WTC11 (cell line): ENCODE data around the gene PSMD11. TPM values are rescaled to one million over a fixed set of nuclear protein-coding genes. Genes with fewer than 3 reads are reported as not detected.

ENCODE experiments used
- ATAC-seq: fragments of 200-7000 bp; cut with Tn5 transposase; 2 replicates; pipeline ENCODE4 v1.10.0; 2021; ENCODE audit warnings: mild to moderate bottlenecking, moderate library complexity
- CTCF ChIA-PET: fragments of 300-600 bp; sonication (Branson Sonifier 250); formaldehyde crosslinking; loops from one replicate; lab custom pipeline; 2021; ENCODE audit warnings: antibody characterized with exemption; lab: Charles Lee
- POLR2A ChIA-PET: fragments of 350-600 bp; sonication (Branson Sonifier 250); formaldehyde crosslinking; loops from one replicate; lab custom pipeline; 2021; ENCODE audit warnings: antibody characterized with exemption; lab: Charles Lee
- DNase-seq: peaks from one replicate; pipeline ENCODE4 v3.0.0; 2021; ENCODE audit warnings: low spot score
- H3K27ac Mint-ChIP-seq: 2 replicates; pipeline ENCODE4 v1.8.0; 2021; ENCODE audit warnings: mixed read lengths
- H3K27me3 Mint-ChIP-seq: 2 replicates; pipeline ENCODE4 v1.8.0; 2021; ENCODE audit warnings: low read depth, mild to moderate bottlenecking, moderate library complexity, mixed read lengths
- H3K36me3 Mint-ChIP-seq: 2 replicates; pipeline ENCODE4 v1.8.0; 2021; ENCODE audit warnings: mixed read lengths
- H3K4me1 Mint-ChIP-seq: 2 replicates; pipeline ENCODE4 v1.8.0; 2022; ENCODE audit warnings: mixed read lengths
- H3K4me3 Mint-ChIP-seq: 2 replicates; pipeline ENCODE4 v1.8.0; 2021; ENCODE audit warnings: mild to moderate bottlenecking, moderate library complexity, mixed read lengths
- H3K9me3 Mint-ChIP-seq: 2 replicates; pipeline ENCODE4 v1.8.0; 2021; ENCODE audit warnings: mixed read lengths
- ATF1 ChIP-seq: sonication (generic); formaldehyde crosslinking; IDR thresholded peaks from 2 replicates; pipeline ENCODE4 v1.8.1; 2023; ENCODE audit warnings: mild to moderate bottlenecking, moderate library complexity, missing genetic modification reagents
- FOXP1 ChIP-seq: sonication (generic); formaldehyde crosslinking; IDR thresholded peaks from 2 replicates; pipeline ENCODE4 v1.8.0; 2022; ENCODE audit warnings: missing genetic modification reagents, mild to moderate bottlenecking, moderate library complexity, borderline replicate concordance
- HMGA2 ChIP-seq: fragments of 250-450 bp; sonication (Bioruptor Pico); IDR thresholded peaks from 2 replicates; pipeline ENCODE4 v1.4.0; 2021; ENCODE audit warnings: mild to moderate bottlenecking, moderate library complexity
- JUN ChIP-seq: sonication (generic); formaldehyde crosslinking; IDR thresholded peaks from 2 replicates; pipeline ENCODE4 v1.8.0; 2023; ENCODE audit warnings: mild to moderate bottlenecking, missing genetic modification reagents
- NFYB ChIP-seq: sonication (generic); formaldehyde crosslinking; conservative IDR thresholded peaks from 2 replicates; pipeline ENCODE4 v1.8.0; 2022; ENCODE audit warnings: low read depth, missing genetic modification reagents
- PRRX2 ChIP-seq: fragments of 250-450 bp; sonication (Bioruptor Pico); IDR thresholded peaks from 2 replicates; pipeline ENCODE4 v1.8.0; 2021; ENCODE audit warnings: mild to moderate bottlenecking
- RELA ChIP-seq: sonication (generic); formaldehyde crosslinking; IDR thresholded peaks from 2 replicates; pipeline ENCODE4 v1.8.1; 2022; ENCODE audit warnings: missing genetic modification reagents, mild to moderate bottlenecking, borderline replicate concordance
- SP1 ChIP-seq: sonication (generic); formaldehyde crosslinking; conservative IDR thresholded peaks from 2 replicates; pipeline ENCODE4 v1.8.1; 2022; ENCODE audit warnings: missing genetic modification reagents
- ZNF121 ChIP-seq: sonication (generic); formaldehyde crosslinking; IDR thresholded peaks from 2 replicates; pipeline ENCODE4 v1.8.0; 2023; ENCODE audit warnings: missing genetic modification reagents
- ZNF317 ChIP-seq: sonication (generic); formaldehyde crosslinking; IDR thresholded peaks from 2 replicates; pipeline ENCODE4 v1.8.1; 2023; ENCODE audit warnings: low read depth, mild to moderate bottlenecking, moderate library complexity, missing genetic modification reagents, borderline replicate concordance
- total RNA-seq: library from RNA; stranded (reverse); gene quantifications from 3 replicates; pipeline ENCODE4 v1.2.3, GENCODE V29; 2021
- TF ChIP-seq, protein P1 (sequence below): sonication (generic); formaldehyde crosslinking; IDR thresholded peaks from 2 replicates; pipeline ENCODE4 v1.8.0; 2023; ENCODE audit warnings: missing genetic modification reagents
- TF ChIP-seq, protein P2 (sequence below): sonication (generic); formaldehyde crosslinking; IDR thresholded peaks from 2 replicates; pipeline ENCODE4 v1.8.1; 2022; ENCODE audit warnings: low read depth, mild to moderate bottlenecking, moderate library complexity, missing genetic modification reagents, borderline replicate concordance
- TF ChIP-seq, protein P3 (sequence below): fragments of 200-600 bp; IDR thresholded peaks from 2 replicates; pipeline ENCODE4 v1.8.0; 2022; ENCODE audit warnings: antibody characterized with exemption
- TF ChIP-seq, protein P4 (sequence below): sonication (generic); formaldehyde crosslinking; IDR thresholded peaks from 2 replicates; pipeline ENCODE4 v1.8.1; 2023; ENCODE audit warnings: mild to moderate bottlenecking, moderate library complexity, missing genetic modification reagents
- TF ChIP-seq, protein P5 (sequence below): sonication (generic); formaldehyde crosslinking; IDR thresholded peaks from 2 replicates; pipeline ENCODE4 v1.8.0; 2023; ENCODE audit warnings: mild to moderate bottlenecking, missing genetic modification reagents
- TF ChIP-seq, protein P6 (sequence below): fragments of 250-450 bp; sonication (Bioruptor Pico); IDR thresholded peaks from 2 replicates; pipeline ENCODE4 v1.9.0; 2021; ENCODE audit warnings: mild to moderate bottlenecking
- TF ChIP-seq, protein P7 (sequence below): fragments of 250-450 bp; sonication (Bioruptor Pico); IDR thresholded peaks from 2 replicates; pipeline ENCODE4 v1.9.0; 2021; ENCODE audit warnings: mild to moderate bottlenecking, borderline replicate concordance
- TF ChIP-seq, protein P8 (sequence below): sonication (generic); formaldehyde crosslinking; IDR thresholded peaks from 2 replicates; pipeline ENCODE4 v1.8.1; 2022; ENCODE audit warnings: missing genetic modification reagents, borderline replicate concordance

PSMD11 gene
- total RNA-seq, 1 experiment from 2014 or later, result 155 TPM

DNA sequence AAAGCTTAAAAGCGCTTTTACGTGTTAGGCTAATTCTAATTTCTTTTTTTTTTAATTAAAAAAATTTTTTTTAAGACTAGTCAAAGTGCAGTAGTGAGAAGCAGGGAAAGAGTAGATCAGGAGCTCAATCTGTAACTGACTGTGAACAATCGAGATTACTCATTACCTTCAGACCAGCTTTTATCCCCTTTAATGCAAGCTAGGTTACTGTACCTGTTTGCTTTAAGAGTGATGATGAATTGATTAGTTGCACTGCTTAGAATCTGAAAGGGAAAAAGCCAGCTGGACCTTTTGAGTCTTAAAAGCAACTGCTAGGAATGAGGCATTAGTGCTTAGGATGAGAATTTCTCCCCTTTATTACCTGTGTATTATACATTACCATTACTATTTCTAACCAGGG is 19.0 kb downstream of the PSMD11 start:
- ChIA-PET POLR2A (no interaction called here), CTCF (interaction anchor here (0.7 to 4.2 kb wide), 4 partner anchors 19 to 47 kb away, joined by 4 to 34 read pairs (median 18); partner anchors contain the start of genes CDK5R1 and PSMD11)
- ATAC-seq, result no peak
- Mint-ChIP-seq H3K27ac (no peak overlapping the region), H3K4me1 (no peaks in the 10 kb centered on the region), H3K36me3 (peaks cover 65% of the 10 kb centered on the region), H3K9me3 (no peaks in the 10 kb centered on the region), H3K4me3 (no peak overlapping the region), H3K27me3 (no peaks in the 10 kb centered on the region)
- TF ChIP-seq ZNF317 (CRISPR knock-in tag) (no peak), ATF1 (no peak), NFYB (no peak), FOXP1 (CRISPR knock-in tag) (no peak), SP1 (CRISPR knock-in tag) (no peak), HMGA2 (CRISPR knock-in tag) (no peak)
- TF ChIP-seq, protein P1, sequence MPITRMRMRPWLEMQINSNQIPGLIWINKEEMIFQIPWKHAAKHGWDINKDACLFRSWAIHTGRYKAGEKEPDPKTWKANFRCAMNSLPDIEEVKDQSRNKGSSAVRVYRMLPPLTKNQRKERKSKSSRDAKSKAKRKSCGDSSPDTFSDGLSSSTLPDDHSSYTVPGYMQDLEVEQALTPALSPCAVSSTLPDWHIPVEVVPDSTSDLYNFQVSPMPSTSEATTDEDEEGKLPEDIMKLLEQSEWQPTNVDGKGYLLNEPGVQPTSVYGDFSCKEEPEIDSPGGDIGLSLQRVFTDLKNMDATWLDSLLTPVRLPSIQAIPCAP (CRISPR knock-in tag), result no peak
- TF ChIP-seq, protein P2, sequence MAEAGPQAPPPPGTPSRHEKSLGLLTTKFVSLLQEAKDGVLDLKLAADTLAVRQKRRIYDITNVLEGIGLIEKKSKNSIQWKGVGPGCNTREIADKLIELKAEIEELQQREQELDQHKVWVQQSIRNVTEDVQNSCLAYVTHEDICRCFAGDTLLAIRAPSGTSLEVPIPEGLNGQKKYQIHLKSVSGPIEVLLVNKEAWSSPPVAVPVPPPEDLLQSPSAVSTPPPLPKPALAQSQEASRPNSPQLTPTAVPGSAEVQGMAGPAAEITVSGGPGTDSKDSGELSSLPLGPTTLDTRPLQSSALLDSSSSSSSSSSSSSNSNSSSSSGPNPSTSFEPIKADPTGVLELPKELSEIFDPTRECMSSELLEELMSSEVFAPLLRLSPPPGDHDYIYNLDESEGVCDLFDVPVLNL, result no peak
- TF ChIP-seq, protein P3, sequence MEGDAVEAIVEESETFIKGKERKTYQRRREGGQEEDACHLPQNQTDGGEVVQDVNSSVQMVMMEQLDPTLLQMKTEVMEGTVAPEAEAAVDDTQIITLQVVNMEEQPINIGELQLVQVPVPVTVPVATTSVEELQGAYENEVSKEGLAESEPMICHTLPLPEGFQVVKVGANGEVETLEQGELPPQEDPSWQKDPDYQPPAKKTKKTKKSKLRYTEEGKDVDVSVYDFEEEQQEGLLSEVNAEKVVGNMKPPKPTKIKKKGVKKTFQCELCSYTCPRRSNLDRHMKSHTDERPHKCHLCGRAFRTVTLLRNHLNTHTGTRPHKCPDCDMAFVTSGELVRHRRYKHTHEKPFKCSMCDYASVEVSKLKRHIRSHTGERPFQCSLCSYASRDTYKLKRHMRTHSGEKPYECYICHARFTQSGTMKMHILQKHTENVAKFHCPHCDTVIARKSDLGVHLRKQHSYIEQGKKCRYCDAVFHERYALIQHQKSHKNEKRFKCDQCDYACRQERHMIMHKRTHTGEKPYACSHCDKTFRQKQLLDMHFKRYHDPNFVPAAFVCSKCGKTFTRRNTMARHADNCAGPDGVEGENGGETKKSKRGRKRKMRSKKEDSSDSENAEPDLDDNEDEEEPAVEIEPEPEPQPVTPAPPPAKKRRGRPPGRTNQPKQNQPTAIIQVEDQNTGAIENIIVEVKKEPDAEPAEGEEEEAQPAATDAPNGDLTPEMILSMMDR, result no peak
- TF ChIP-seq, protein P4, sequence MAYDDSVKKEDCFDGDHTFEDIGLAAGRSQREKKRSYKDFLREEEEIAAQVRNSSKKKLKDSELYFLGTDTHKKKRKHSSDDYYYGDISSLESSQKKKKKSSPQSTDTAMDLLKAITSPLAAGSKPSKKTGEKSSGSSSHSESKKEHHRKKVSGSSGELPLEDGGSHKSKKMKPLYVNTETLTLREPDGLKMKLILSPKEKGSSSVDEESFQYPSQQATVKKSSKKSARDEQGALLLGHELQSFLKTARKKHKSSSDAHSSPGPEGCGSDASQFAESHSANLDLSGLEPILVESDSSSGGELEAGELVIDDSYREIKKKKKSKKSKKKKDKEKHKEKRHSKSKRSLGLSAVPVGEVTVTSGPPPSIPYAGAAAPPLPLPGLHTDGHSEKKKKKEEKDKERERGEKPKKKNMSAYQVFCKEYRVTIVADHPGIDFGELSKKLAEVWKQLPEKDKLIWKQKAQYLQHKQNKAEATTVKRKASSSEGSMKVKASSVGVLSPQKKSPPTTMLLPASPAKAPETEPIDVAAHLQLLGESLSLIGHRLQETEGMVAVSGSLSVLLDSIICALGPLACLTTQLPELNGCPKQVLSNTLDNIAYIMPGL (CRISPR knock-in tag), result no peak
- TF ChIP-seq, protein P5, sequence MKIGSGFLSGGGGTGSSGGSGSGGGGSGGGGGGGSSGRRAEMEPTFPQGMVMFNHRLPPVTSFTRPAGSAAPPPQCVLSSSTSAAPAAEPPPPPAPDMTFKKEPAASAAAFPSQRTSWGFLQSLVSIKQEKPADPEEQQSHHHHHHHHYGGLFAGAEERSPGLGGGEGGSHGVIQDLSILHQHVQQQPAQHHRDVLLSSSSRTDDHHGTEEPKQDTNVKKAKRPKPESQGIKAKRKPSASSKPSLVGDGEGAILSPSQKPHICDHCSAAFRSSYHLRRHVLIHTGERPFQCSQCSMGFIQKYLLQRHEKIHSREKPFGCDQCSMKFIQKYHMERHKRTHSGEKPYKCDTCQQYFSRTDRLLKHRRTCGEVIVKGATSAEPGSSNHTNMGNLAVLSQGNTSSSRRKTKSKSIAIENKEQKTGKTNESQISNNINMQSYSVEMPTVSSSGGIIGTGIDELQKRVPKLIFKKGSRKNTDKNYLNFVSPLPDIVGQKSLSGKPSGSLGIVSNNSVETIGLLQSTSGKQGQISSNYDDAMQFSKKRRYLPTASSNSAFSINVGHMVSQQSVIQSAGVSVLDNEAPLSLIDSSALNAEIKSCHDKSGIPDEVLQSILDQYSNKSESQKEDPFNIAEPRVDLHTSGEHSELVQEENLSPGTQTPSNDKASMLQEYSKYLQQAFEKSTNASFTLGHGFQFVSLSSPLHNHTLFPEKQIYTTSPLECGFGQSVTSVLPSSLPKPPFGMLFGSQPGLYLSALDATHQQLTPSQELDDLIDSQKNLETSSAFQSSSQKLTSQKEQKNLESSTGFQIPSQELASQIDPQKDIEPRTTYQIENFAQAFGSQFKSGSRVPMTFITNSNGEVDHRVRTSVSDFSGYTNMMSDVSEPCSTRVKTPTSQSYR (CRISPR knock-in tag), result no peak
- DNase-seq, result no peak

DNA sequence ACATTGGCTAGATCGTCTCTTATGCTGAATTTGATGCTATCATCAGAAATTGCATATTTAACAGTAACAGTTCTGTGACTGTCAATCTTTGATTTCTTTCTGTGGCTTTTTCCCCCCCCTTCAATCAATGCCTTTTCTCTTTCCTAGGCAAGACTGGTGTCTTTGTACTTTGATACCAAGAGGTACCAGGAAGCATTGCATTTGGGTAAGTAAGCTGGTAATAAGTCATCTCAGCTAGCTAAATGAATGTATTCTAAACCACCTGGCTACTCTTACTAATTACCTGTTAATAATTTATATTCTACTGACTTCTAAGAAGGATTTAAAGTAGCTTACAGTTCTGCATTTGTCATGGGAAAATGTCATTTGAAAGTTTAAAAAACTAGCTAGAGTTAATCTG is 20.1 kb downstream of the PSMD11 start:
- DNase-seq, result no peak
- ChIA-PET CTCF (interaction anchor here (1.3 to 4.2 kb wide), 2 partner anchors 12 to 20 kb away, joined by 3 to 34 read pairs; partner anchors contain the start of gene PSMD11), POLR2A (no interaction called here)
- Mint-ChIP-seq H3K9me3 (no peaks in the 10 kb centered on the region), H3K4me3 (no peak overlapping the region), H3K27ac (no peak overlapping the region), H3K36me3 (peaks cover 66% of the 10 kb centered on the region), H3K4me1 (no peaks in the 10 kb centered on the region), H3K27me3 (no peaks in the 10 kb centered on the region)
- no peak for ATAC-seq
- TF ChIP-seq, protein P6, sequence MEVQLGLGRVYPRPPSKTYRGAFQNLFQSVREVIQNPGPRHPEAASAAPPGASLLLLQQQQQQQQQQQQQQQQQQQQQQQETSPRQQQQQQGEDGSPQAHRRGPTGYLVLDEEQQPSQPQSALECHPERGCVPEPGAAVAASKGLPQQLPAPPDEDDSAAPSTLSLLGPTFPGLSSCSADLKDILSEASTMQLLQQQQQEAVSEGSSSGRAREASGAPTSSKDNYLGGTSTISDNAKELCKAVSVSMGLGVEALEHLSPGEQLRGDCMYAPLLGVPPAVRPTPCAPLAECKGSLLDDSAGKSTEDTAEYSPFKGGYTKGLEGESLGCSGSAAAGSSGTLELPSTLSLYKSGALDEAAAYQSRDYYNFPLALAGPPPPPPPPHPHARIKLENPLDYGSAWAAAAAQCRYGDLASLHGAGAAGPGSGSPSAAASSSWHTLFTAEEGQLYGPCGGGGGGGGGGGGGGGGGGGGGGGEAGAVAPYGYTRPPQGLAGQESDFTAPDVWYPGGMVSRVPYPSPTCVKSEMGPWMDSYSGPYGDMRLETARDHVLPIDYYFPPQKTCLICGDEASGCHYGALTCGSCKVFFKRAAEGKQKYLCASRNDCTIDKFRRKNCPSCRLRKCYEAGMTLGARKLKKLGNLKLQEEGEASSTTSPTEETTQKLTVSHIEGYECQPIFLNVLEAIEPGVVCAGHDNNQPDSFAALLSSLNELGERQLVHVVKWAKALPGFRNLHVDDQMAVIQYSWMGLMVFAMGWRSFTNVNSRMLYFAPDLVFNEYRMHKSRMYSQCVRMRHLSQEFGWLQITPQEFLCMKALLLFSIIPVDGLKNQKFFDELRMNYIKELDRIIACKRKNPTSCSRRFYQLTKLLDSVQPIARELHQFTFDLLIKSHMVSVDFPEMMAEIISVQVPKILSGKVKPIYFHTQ (CRISPR knock-in tag), result no peak
- TF ChIP-seq, protein P7, sequence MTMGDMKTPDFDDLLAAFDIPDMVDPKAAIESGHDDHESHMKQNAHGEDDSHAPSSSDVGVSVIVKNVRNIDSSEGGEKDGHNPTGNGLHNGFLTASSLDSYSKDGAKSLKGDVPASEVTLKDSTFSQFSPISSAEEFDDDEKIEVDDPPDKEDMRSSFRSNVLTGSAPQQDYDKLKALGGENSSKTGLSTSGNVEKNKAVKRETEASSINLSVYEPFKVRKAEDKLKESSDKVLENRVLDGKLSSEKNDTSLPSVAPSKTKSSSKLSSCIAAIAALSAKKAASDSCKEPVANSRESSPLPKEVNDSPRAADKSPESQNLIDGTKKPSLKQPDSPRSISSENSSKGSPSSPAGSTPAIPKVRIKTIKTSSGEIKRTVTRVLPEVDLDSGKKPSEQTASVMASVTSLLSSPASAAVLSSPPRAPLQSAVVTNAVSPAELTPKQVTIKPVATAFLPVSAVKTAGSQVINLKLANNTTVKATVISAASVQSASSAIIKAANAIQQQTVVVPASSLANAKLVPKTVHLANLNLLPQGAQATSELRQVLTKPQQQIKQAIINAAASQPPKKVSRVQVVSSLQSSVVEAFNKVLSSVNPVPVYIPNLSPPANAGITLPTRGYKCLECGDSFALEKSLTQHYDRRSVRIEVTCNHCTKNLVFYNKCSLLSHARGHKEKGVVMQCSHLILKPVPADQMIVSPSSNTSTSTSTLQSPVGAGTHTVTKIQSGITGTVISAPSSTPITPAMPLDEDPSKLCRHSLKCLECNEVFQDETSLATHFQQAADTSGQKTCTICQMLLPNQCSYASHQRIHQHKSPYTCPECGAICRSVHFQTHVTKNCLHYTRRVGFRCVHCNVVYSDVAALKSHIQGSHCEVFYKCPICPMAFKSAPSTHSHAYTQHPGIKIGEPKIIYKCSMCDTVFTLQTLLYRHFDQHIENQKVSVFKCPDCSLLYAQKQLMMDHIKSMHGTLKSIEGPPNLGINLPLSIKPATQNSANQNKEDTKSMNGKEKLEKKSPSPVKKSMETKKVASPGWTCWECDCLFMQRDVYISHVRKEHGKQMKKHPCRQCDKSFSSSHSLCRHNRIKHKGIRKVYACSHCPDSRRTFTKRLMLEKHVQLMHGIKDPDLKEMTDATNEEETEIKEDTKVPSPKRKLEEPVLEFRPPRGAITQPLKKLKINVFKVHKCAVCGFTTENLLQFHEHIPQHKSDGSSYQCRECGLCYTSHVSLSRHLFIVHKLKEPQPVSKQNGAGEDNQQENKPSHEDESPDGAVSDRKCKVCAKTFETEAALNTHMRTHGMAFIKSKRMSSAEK (CRISPR knock-in tag), result no peak
- TF ChIP-seq, protein P8, sequence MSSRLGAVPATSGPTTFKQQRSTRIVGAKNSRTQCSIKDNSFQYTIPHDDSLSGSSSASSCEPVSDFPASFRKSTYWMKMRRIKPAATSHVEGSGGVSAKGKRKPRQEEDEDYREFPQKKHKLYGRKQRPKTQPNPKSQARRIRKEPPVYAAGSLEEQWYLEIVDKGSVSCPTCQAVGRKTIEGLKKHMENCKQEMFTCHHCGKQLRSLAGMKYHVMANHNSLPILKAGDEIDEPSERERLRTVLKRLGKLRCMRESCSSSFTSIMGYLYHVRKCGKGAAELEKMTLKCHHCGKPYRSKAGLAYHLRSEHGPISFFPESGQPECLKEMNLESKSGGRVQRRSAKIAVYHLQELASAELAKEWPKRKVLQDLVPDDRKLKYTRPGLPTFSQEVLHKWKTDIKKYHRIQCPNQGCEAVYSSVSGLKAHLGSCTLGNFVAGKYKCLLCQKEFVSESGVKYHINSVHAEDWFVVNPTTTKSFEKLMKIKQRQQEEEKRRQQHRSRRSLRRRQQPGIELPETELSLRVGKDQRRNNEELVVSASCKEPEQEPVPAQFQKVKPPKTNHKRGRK (CRISPR knock-in tag), result no peak
- TF ChIP-seq ZNF121 (CRISPR knock-in tag) (no peak), PRRX2 (CRISPR knock-in tag) (no peak), RELA (CRISPR knock-in tag) (no peak), JUN (CRISPR knock-in tag) (no peak)
